H1 (cell line): ENCODE data around the gene TRPM1. TPM values are rescaled to one million over a fixed set of nuclear protein-coding genes. Genes with fewer than 3 reads are reported as not detected.
A peak's percentile ranks its signal among the peaks of the same experiment; 100 is the strongest.

ENCODE experiments used
- CTCF ChIA-PET: fragments of 300-600 bp; sonication (Branson Sonifier 250); formaldehyde crosslinking; loops from one replicate; lab custom pipeline; 2021; ENCODE audit not compliant: partially characterized antibody; lab: Charles Lee
- POLR2A ChIA-PET: fragments of 300-600 bp; sonication (Branson Sonifier 250); formaldehyde crosslinking; loops from one replicate; lab custom pipeline; 2021; ENCODE audit warnings: inconsistent platforms; ENCODE audit not compliant: partially characterized antibody; lab: Charles Lee
- DNase-seq, 2 experiments: peaks; one replicate each; pipeline versions ENCODE4 v3.0.0 to v3.0.0-alpha.2; 2010 to 2022; ENCODE audit warnings: low spot score in 2 of 2, low read depth in 1 of 2, mixed read lengths in 1 of 2
- FAIRE-seq: peaks from 2 replicates; lab custom pipeline; 2011; peaks lifted over from hg19 to GRCh38; lab: Jason Lieb, UNC
- H2AFZ ChIP-seq: 2 replicates; pipeline ENCODE4 v1.8.1; 2012; ENCODE audit warnings: low read length, inconsistent platforms
- H2AK5ac ChIP-seq: 2 replicates; pipeline ENCODE4 v1.6.1; 2013; ENCODE audit warnings: low read depth, low read length
- H2BK120ac ChIP-seq: replicated peaks from 2 replicates; pipeline ENCODE3; 2013; ENCODE audit warnings: low read depth, low read length, inconsistent platforms
- H2BK12ac ChIP-seq: 2 replicates; pipeline ENCODE4 v1.6.1; 2013; ENCODE audit warnings: low read depth, low read length
- H2BK15ac ChIP-seq: 2 replicates; pipeline ENCODE4 v1.6.1; 2013; ENCODE audit warnings: low read length
- H2BK20ac ChIP-seq: 2 replicates; pipeline ENCODE4 v1.6.1; 2013; ENCODE audit warnings: low read length
- H2BK5ac ChIP-seq: 2 replicates; pipeline ENCODE4 v1.6.1; 2013; ENCODE audit warnings: low read depth, low read length
- H3K14ac ChIP-seq: 2 replicates; pipeline ENCODE4 v1.6.1; 2013; ENCODE audit warnings: inconsistent platforms; ENCODE audit not compliant: insufficient read length
- H3K18ac ChIP-seq: 2 replicates; pipeline ENCODE4 v1.6.1; 2013; ENCODE audit warnings: low read length; ENCODE audit errors: extremely low read depth
- H3K23ac ChIP-seq: 2 replicates; pipeline ENCODE4 v1.6.1; 2013; ENCODE audit warnings: inconsistent platforms; ENCODE audit not compliant: insufficient read length
- H3K23me2 ChIP-seq: 2 replicates; pipeline ENCODE4 v1.6.1; 2013; ENCODE audit warnings: low read depth, low read length
- H3K27ac ChIP-seq: 2 replicates; pipeline ENCODE4 v1.6.1; 2011; ENCODE audit warnings: low read depth, low read length, inconsistent platforms
- H3K27me3 ChIP-seq, 4 experiments: replicated peaks in 1 of 4; 1 replicate in 1 of 4; 2 replicates in 3 of 4; pipeline versions ENCODE4 v1.6.1 to v1.8.1; 2011 to 2013; ENCODE audit warnings: low read length in 3 of 4, mild to moderate bottlenecking in 3 of 4, inconsistent platforms in 2 of 4, mixed read lengths in 2 of 4, moderate library complexity in 1 of 4; ENCODE audit not compliant: control insufficient read depth in 3 of 4, insufficient read depth in 3 of 4; ENCODE audit errors: extremely low read depth in 1 of 4
- H3K36me3 ChIP-seq, 4 experiments: 2 replicates each; pipeline versions ENCODE4 v1.6.1 to v1.8.1; 2011 to 2013; ENCODE audit warnings: mild to moderate bottlenecking in 4 of 4, low read length in 3 of 4, moderate library complexity in 2 of 4, control low read depth in 1 of 4, inconsistent platforms in 1 of 4; ENCODE audit not compliant: insufficient read depth in 4 of 4, control insufficient read depth in 2 of 4
- H3K4ac ChIP-seq: replicated peaks from 2 replicates; pipeline ENCODE3; 2013; ENCODE audit warnings: low read length, low read depth, mixed read lengths, inconsistent platforms; ENCODE audit not compliant: insufficient read length
- H3K4me1 ChIP-seq, 4 experiments: replicated peaks in 1 of 4; 1 replicate in 1 of 4; 2 replicates in 3 of 4; pipeline versions ENCODE4 v1.6.1 to v1.8.1; 2011 to 2013; ENCODE audit warnings: low read length in 3 of 4, inconsistent platforms in 2 of 4, mixed read lengths in 1 of 4; ENCODE audit not compliant: insufficient read depth in 4 of 4, control insufficient read depth in 3 of 4
- H3K4me2 ChIP-seq, 2 experiments: 2 replicates each; pipeline versions ENCODE4 v1.6.1 to v1.8.1; 2011 to 2013; ENCODE audit warnings: low read depth in 2 of 2, low read length in 2 of 2, control low read depth in 1 of 2, inconsistent platforms in 1 of 2, mild to moderate bottlenecking in 1 of 2; ENCODE audit not compliant: insufficient read depth in 1 of 2
- H3K4me3 ChIP-seq, 4 experiments: fragments of 200-600, 300-600 bp in 1 of 4; sonication (generic), shearing (Covaris generic), sonication (Bioruptor Twin) in 1 of 4; 2 replicates each; pipeline versions ENCODE4 v1.5.1 to v1.8.1; 2011 to 2016; ENCODE audit warnings: low read length in 4 of 4, low read depth in 3 of 4, control low read depth in 2 of 4, inconsistent platforms in 2 of 4, mild to moderate bottlenecking in 2 of 4, mixed read lengths in 1 of 4, moderate library complexity in 1 of 4; ENCODE audit not compliant: insufficient read depth in 2 of 4; ENCODE audit errors: extremely low read depth in 1 of 4
- H3K56ac ChIP-seq: replicated peaks from 2 replicates; pipeline ENCODE3; 2013; ENCODE audit warnings: low read depth, mild to moderate bottlenecking, mixed read lengths, low read length, inconsistent platforms; ENCODE audit not compliant: insufficient read length
- H3K79me1 ChIP-seq: 2 replicates; pipeline ENCODE4 v1.6.1; 2013; ENCODE audit warnings: low read depth, low read length, control low read depth
- H3K79me2 ChIP-seq, 2 experiments: 2 replicates each; pipeline versions ENCODE4 v1.6.1 to v1.8.1; 2012 to 2013; ENCODE audit warnings: low read length in 2 of 2, mild to moderate bottlenecking in 2 of 2, inconsistent platforms in 1 of 2; ENCODE audit not compliant: insufficient read depth in 2 of 2, control insufficient read depth in 1 of 2
- H3K9ac ChIP-seq, 4 experiments: replicated peaks in 1 of 4; 1 replicate in 1 of 4; 2 replicates in 3 of 4; pipeline versions ENCODE4 v1.6.1 to v1.8.1; 2011 to 2013; ENCODE audit warnings: low read depth in 3 of 4, low read length in 3 of 4, control low read depth in 2 of 4, mild to moderate bottlenecking in 2 of 4, moderate library complexity in 2 of 4, inconsistent platforms in 1 of 4; ENCODE audit errors: extremely low read depth in 1 of 4
- H3K9me3 ChIP-seq, 2 experiments: 2 replicates each; pipeline versions ENCODE4 v1.6.1 to v1.8.1; 2012 to 2013; ENCODE audit warnings: mild to moderate bottlenecking in 2 of 2, moderate library complexity in 2 of 2, control low read depth in 1 of 2, inconsistent platforms in 1 of 2, low read depth in 1 of 2, low read length in 1 of 2, mixed read lengths in 1 of 2; ENCODE audit not compliant: insufficient read depth in 2 of 2
- H4K20me1 ChIP-seq, 2 experiments: replicated peaks in 1 of 2; 2 replicates each; pipeline versions ENCODE3 to v1.8.1; 2011 to 2013; ENCODE audit warnings: inconsistent platforms in 2 of 2, low read length in 2 of 2, mild to moderate bottlenecking in 1 of 2; ENCODE audit not compliant: insufficient read depth in 2 of 2, control insufficient read depth in 1 of 2
- H4K5ac ChIP-seq: 2 replicates; pipeline ENCODE4 v1.6.1; 2013; ENCODE audit warnings: low read length, low read depth, mixed read lengths, inconsistent platforms; ENCODE audit not compliant: insufficient read length
- H4K8ac ChIP-seq: 2 replicates; pipeline ENCODE4 v1.8.0; 2013; ENCODE audit warnings: mild to moderate bottlenecking, moderate library complexity, low read length, inconsistent platforms; ENCODE audit not compliant: insufficient read depth; ENCODE audit errors: extremely low read depth
- H4K91ac ChIP-seq: replicated peaks from 2 replicates; pipeline ENCODE3; 2013; ENCODE audit warnings: low read length, mixed read lengths, inconsistent platforms; ENCODE audit not compliant: insufficient read length
- CBX5 ChIP-seq: fragments of 300-800, 300-1000 bp; sonication (generic); IDR thresholded peaks from 2 replicates; pipeline ENCODE4 v1.7.1; 2016; ENCODE audit warnings: antibody characterized with exemption, low read length, low read depth
- CBX8 ChIP-seq: fragments of 300-800, 300-1000 bp; sonication (generic); IDR thresholded peaks from 2 replicates; pipeline ENCODE4 v1.7.1; 2016; ENCODE audit warnings: low read depth, low read length, borderline replicate concordance
- CTBP2 ChIP-seq: IDR thresholded peaks from 2 replicates; pipeline ENCODE4 v1.7.0; 2011; ENCODE audit warnings: borderline replicate concordance, mild to moderate bottlenecking, moderate library complexity, mixed read lengths, low read length; ENCODE audit not compliant: insufficient read depth, insufficient read length
- E2F6 ChIP-seq: IDR thresholded peaks from 2 replicates; pipeline ENCODE4 v1.6.1; 2012; ENCODE audit warnings: inconsistent platforms
- EP300 ChIP-seq, 2 experiments: IDR thresholded peaks; 1 replicate in 1 of 2; 2 replicates in 1 of 2; pipeline ENCODE4 v1.6.1; 2011 to 2012; ENCODE audit warnings: low read depth in 2 of 2, low read length in 2 of 2, mild to moderate bottlenecking in 2 of 2, borderline replicate concordance in 1 of 2, inconsistent platforms in 1 of 2, moderate library complexity in 1 of 2
- RFX5 ChIP-seq: IDR thresholded peaks from 2 replicates; pipeline ENCODE4 v1.6.1; 2011; ENCODE audit warnings: low read depth, low read length, improper control_type of control experiment, borderline replicate concordance
- SAP30 ChIP-seq: fragments of 300-600 bp; sonication (generic); IDR thresholded peaks from 2 replicates; pipeline ENCODE4 v1.7.1; 2012; ENCODE audit warnings: low read length, moderate library complexity, mild to moderate bottlenecking, inconsistent platforms; ENCODE audit not compliant: insufficient read depth, insufficient replicate concordance
- SIRT6 ChIP-seq: IDR thresholded peaks from one replicate; pipeline ENCODE4 v1.7.1; 2012; ENCODE audit warnings: low read length, inconsistent platforms
- TCF12 ChIP-seq: IDR thresholded peaks from 2 replicates; pipeline ENCODE4 v1.6.1; 2011; ENCODE audit warnings: low read depth, mild to moderate bottlenecking, low read length
- USF2 ChIP-seq: IDR thresholded peaks from 2 replicates; pipeline ENCODE4 v1.6.1; 2011; ENCODE audit warnings: low read length, improper control_type of control experiment
- ZNF274 ChIP-seq: IDR thresholded peaks from 2 replicates; pipeline ENCODE4 v1.7.0; 2012; ENCODE audit warnings: low read length, borderline replicate concordance; ENCODE audit errors: extremely low read depth
- WGBS, 2 experiments: shearing (Covaris generic) in 1 of 2; methylation state at CpG; one replicate each; pipeline versions ENCODE4 v1.1.6 to v1.1.7; 2013 to 2015; ENCODE audit warnings: low lambda C conversion rate in 2 of 2, mixed read lengths in 2 of 2, inconsistent platforms in 1 of 2, low coverage in 1 of 2, missing lambda C conversion rate in 1 of 2; ENCODE audit not compliant: insufficient replicate concordance in 2 of 2, insufficient coverage in 1 of 2, insufficient read length in 1 of 2; ENCODE audit errors: extremely low coverage in 1 of 2, missing lambda C conversion rate in 1 of 2; 5-methylcytosine and 5-hydroxymethylcytosine counted together
- polyA plus RNA-seq, 7 experiments: library from polyadenylated mRNA; depleted of rRNA in 3 of 7; stranded (reverse) in 5 of 7; unstranded in 2 of 7; fragments of >200 nt in 5 of 7; fragments of 200-250 nt in 2 of 7; gene quantifications; 1 replicate in 5 of 7; 2 replicates in 1 of 7; 4 replicates in 1 of 7; pipeline versions ENCODE4 v1.2.1 to v1.2.3, GENCODE V29; 2011 to 2013; ENCODE audit warnings: missing spikeins in 2 of 7, mixed read lengths in 2 of 7
- total RNA-seq: library from RNA; stranded (reverse); fragmentation: NEBNext Ultra II Directional; extraction: Animal tissue kit (Norgen Biotek cat#: 25700); gene quantifications from 2 replicates; pipeline ENCODE4 v1.2.1, GENCODE V29; 2021

The TRPM1 gene
- total and polyA plus RNA-seq, 2 of the 8 experiments (the other 6 are each of a cell fraction or from before 2014, with no cell fraction given), result 0.05 TPM; not detected in 1

- H2BK5ac ChIP-seq, result no peak overlapping the region
- peaks cover 7 to 10% of the 10 kb centered on the region in 2 experiments for H3K9me3 ChIP-seq
- no peak overlapping the region for H2BK20ac ChIP-seq
- H3K4me1 ChIP-seq, result no peaks in the 10 kb centered on the region; a peak in 3 of 7 replicates
- H3K27me3 ChIP-seq, result no peaks in the 10 kb centered on the region
- H3K4me2 ChIP-seq, result no peak overlapping the region
- no peak overlapping the region for H2AFZ ChIP-seq
- H3K79me2 ChIP-seq, result no peaks in the 10 kb centered on the region
- H3K56ac ChIP-seq, result no peak overlapping the region
- H3K4ac ChIP-seq, result peak overlapping the region; percentile 28
- no peak overlapping the region for H3K9ac ChIP-seq
- H4K8ac ChIP-seq, result no peak overlapping the region
- H4K91ac ChIP-seq, result no peak overlapping the region
- H2BK12ac ChIP-seq, result peak overlapping the region; percentile 29; the same call in 1 of the 2 replicates
- H3K36me3 ChIP-seq, result no peaks in the 10 kb centered on the region
- H3K4me3 ChIP-seq, result no peak overlapping the region
- H2BK120ac ChIP-seq, result peak overlapping the region; percentile 75
- ChIA-PET POLR2A (interaction anchor here (1.0 kb wide), 1 partner anchor 206 kb away, joined by 3 read pairs; no protein-coding TSS in a partner anchor), CTCF (interaction anchor here (0.6 to 5.5 kb wide), 59 partner anchors 8 to 478 kb away, joined by 3 to 40 read pairs (median 6); partner anchors contain the start of genes FAN1, MTMR10 and TRPM1)
- H3K23me2 ChIP-seq, result no peaks in the 10 kb centered on the region
- no peak overlapping the region for H3K23ac ChIP-seq
- H2AK5ac ChIP-seq, result no peak overlapping the region
- DNase-seq, result no peak
- 90% methylated on average over 3 of the region's 3 CpGs; no CpG with 5 or more reads in 1 of the 2 experiments for WGBS, 2 experiments
- no peak overlapping the region for H3K18ac ChIP-seq
- H4K5ac ChIP-seq, result no peak overlapping the region
- no peak overlapping the region for H3K14ac ChIP-seq
- H4K20me1 ChIP-seq, result no peaks in the 10 kb centered on the region
- 0 out of 2 replicates have a peak overlapping the region, but pooled peaks have one; percentile 12 for H2BK15ac ChIP-seq
- H3K27ac ChIP-seq, result no peak overlapping the region
- no peak for FAIRE-seq
- H3K79me1 ChIP-seq, result no peaks in the 10 kb centered on the region
- TF ChIP-seq USF2 (no peak), CBX8 (no peak), EP300 (IDR thresholded peaks at IDR 0.05; ENCODE audit: borderline replicate concordance in 1 of 2, low read depth in 2 of 2, low read length in 2 of 2) (no peak), ZNF274 (no peak), TCF12 (no peak), E2F6 (no peak), RFX5 (no peak), CTBP2 (no peak), SAP30 (no peak), SIRT6 (no peak), CBX5 (no peak)
Observed at GRCh38 chr15:31129769-31130303, 28.3 kb upstream of the TRPM1 start.
